Gastroesophageal sphincter (tissue), 3 donors: Measurements from ENCODE around the gene GSG1L.

ENCODE experiments used
- CTCF ChIP-seq, 4 experiments: fragments of 200-600 bp in 2 of 4; fragments of 450-650 bp in 2 of 4; sonication (generic) in 1 of 4; IDR thresholded peaks; one replicate each; pipeline ENCODE4 v1.5.1; 2017 to 2019; ENCODE audit warnings: antibody characterized with exemption in 4 of 4, mild to moderate bottlenecking in 2 of 4, moderate library complexity in 2 of 4
- EP300 ChIP-seq: sonication (generic); formaldehyde crosslinking; IDR thresholded peaks from one replicate; pipeline ENCODE4 v1.6.1; 2017; ENCODE audit warnings: antibody characterized with exemption, mild to moderate bottlenecking
- POLR2AphosphoS5 ChIP-seq: sonication (generic); formaldehyde crosslinking; IDR thresholded peaks from one replicate; pipeline ENCODE4 v1.6.1; 2017; ENCODE audit warnings: antibody characterized with exemption

GRCh38 chr16:27927266-27927901 lies 136.1 kb downstream of the GSG1L start:
- TF ChIP-seq EP300 (no peak), CTCF (IDR thresholded peaks at IDR 0.05) (no peak), POLR2AphosphoS5 (no peak)
